Rectal smooth muscle tissue (tissue), 1 donor: ENCODE results near the gene ITPR1.

Source experiments
- H3K27ac ChIP-seq: one replicate; pipeline ENCODE4 v1.7.0; 2013; ENCODE audit warnings: low read depth, low read length, inconsistent platforms
- H3K27me3 ChIP-seq: one replicate; pipeline ENCODE4 v1.7.0; 2013; ENCODE audit warnings: low read length; ENCODE audit not compliant: control insufficient read depth, insufficient read depth
- H3K36me3 ChIP-seq: one replicate; pipeline ENCODE4 v1.7.0; 2013; ENCODE audit warnings: low read length; ENCODE audit not compliant: control insufficient read depth, insufficient read depth
- H3K4me1 ChIP-seq: one replicate; pipeline ENCODE4 v1.7.0; 2013; ENCODE audit warnings: low read length; ENCODE audit not compliant: control insufficient read depth, insufficient read depth
- H3K4me3 ChIP-seq: one replicate; pipeline ENCODE4 v1.7.0; 2013; ENCODE audit warnings: low read length
- H3K9ac ChIP-seq: one replicate; pipeline ENCODE4 v1.7.0; 2013; ENCODE audit warnings: low read length

The ITPR1 gene

GRCh38 chr3:4768521-4768920, 275.4 kb downstream of the ITPR1 start:
- Histone ChIP-seq H3K27me3 (no peaks in the 10 kb centered on the region), H3K4me1 (peaks cover 22% of the 10 kb centered on the region), H3K9ac (no peak overlapping the region), H3K4me3 (no peak overlapping the region), H3K27ac (no peak overlapping the region), H3K36me3 (no peaks in the 10 kb centered on the region)

- Histone ChIP-seq H3K27ac (peak overlapping the region; percentile 83), H3K27me3 (no peaks in the 10 kb centered on the region), H3K36me3 (no peaks in the 10 kb centered on the region), H3K9ac (no peak overlapping the region), H3K4me1 (peaks cover 22% of the 10 kb centered on the region), H3K4me3 (no peak overlapping the region)
These were observed 277.4 kb downstream of the ITPR1 start for GRCh38 chr3:4770561-4770960.

GRCh38 chr3:4771243-4771642, 278.1 kb downstream of the ITPR1 start:
- Histone ChIP-seq H3K27ac (peak overlapping the region; percentile 83), H3K4me1 (peaks cover 22% of the 10 kb centered on the region), H3K27me3 (no peaks in the 10 kb centered on the region), H3K36me3 (no peaks in the 10 kb centered on the region), H3K4me3 (peak overlapping the region; percentile 16), H3K9ac (no peak overlapping the region)

GRCh38 chr3:4772171-4772804, 279.1 kb downstream of the ITPR1 start:
- Histone ChIP-seq H3K36me3 (no peaks in the 10 kb centered on the region), H3K9ac (no peak overlapping the region), H3K27ac (peak overlapping the region; percentile 83), H3K4me3 (no peak overlapping the region), H3K27me3 (no peaks in the 10 kb centered on the region), H3K4me1 (peaks cover 29% of the 10 kb centered on the region)

- Histone ChIP-seq H3K27me3 (no peaks in the 10 kb centered on the region), H3K36me3 (no peaks in the 10 kb centered on the region), H3K4me1 (peaks cover 30% of the 10 kb centered on the region), H3K4me3 (no peak overlapping the region), H3K27ac (peak overlapping the region; percentile 83), H3K9ac (no peak overlapping the region)
These were observed 279.7 kb downstream of the ITPR1 start for GRCh38 chr3:4772858-4773257.

- Histone ChIP-seq H3K9ac (no peak overlapping the region), H3K27ac (no peak overlapping the region), H3K4me1 (peaks cover 30% of the 10 kb centered on the region), H3K27me3 (no peaks in the 10 kb centered on the region), H3K4me3 (no peak overlapping the region), H3K36me3 (no peaks in the 10 kb centered on the region)
These were observed 280.4 kb downstream of the ITPR1 start for GRCh38 chr3:4773583-4773982.

- no peak overlapping the region for H3K9ac ChIP-seq
- peaks cover 30% of the 10 kb centered on the region for H3K4me1 ChIP-seq
- no peak overlapping the region for H3K27ac ChIP-seq
- no peak overlapping the region for H3K4me3 ChIP-seq
- no peaks in the 10 kb centered on the region for H3K36me3 ChIP-seq
- no peaks in the 10 kb centered on the region for H3K27me3 ChIP-seq
These were observed 281.4 kb downstream of the ITPR1 start for GRCh38 chr3:4774531-4774930.

- H3K36me3 ChIP-seq = no peaks in the 10 kb centered on the region
- H3K27ac ChIP-seq = no peak overlapping the region
- peaks cover 34% of the 10 kb centered on the region for H3K4me1 ChIP-seq
- H3K4me3 ChIP-seq = no peak overlapping the region
- H3K27me3 ChIP-seq = no peaks in the 10 kb centered on the region
- H3K9ac ChIP-seq = no peak overlapping the region
These were observed 283.3 kb downstream of the ITPR1 start for GRCh38 chr3:4776399-4776979.

- peaks cover under 1% of the 10 kb centered on the region for H3K36me3 ChIP-seq
- H3K4me3 ChIP-seq = no peak overlapping the region
- no peak overlapping the region for H3K27ac ChIP-seq
- H3K4me1 ChIP-seq = peaks cover 28% of the 10 kb centered on the region
- no peak overlapping the region for H3K9ac ChIP-seq
- H3K27me3 ChIP-seq = no peaks in the 10 kb centered on the region
These were observed 283.9 kb downstream of the ITPR1 start for GRCh38 chr3:4776980-4777581.

- H3K36me3 ChIP-seq = peaks cover 3% of the 10 kb centered on the region
- H3K4me1 ChIP-seq = peaks cover 19% of the 10 kb centered on the region
- no peak overlapping the region for H3K9ac ChIP-seq
- H3K27me3 ChIP-seq = no peaks in the 10 kb centered on the region
- no peak overlapping the region for H3K4me3 ChIP-seq
- H3K27ac ChIP-seq = no peak overlapping the region
These were observed 285.0 kb downstream of the ITPR1 start for GRCh38 chr3:4778119-4778518.

GRCh38 chr3:4778740-4779139, 285.6 kb downstream of the ITPR1 start:
- no peaks in the 10 kb centered on the region for H3K27me3 ChIP-seq
- no peak overlapping the region for H3K9ac ChIP-seq
- no peak overlapping the region for H3K4me3 ChIP-seq
- peaks cover 8% of the 10 kb centered on the region for H3K36me3 ChIP-seq
- peaks cover 19% of the 10 kb centered on the region for H3K4me1 ChIP-seq
- no peak overlapping the region for H3K27ac ChIP-seq

GRCh38 chr3:4780545-4780957, 287.4 kb downstream of the ITPR1 start:
- Histone ChIP-seq H3K36me3 (peaks cover 13% of the 10 kb centered on the region), H3K9ac (no peak overlapping the region), H3K4me3 (no peak overlapping the region), H3K27me3 (no peaks in the 10 kb centered on the region), H3K4me1 (peaks cover 19% of the 10 kb centered on the region), H3K27ac (no peak overlapping the region)

- H3K4me1 ChIP-seq = peaks cover 14% of the 10 kb centered on the region
- no peaks in the 10 kb centered on the region for H3K27me3 ChIP-seq
- no peak overlapping the region for H3K9ac ChIP-seq
- H3K27ac ChIP-seq = no peak overlapping the region
- peaks cover 13% of the 10 kb centered on the region for H3K36me3 ChIP-seq
- no peak overlapping the region for H3K4me3 ChIP-seq
These were observed 288.9 kb downstream of the ITPR1 start for GRCh38 chr3:4782095-4782494.
